ENCODE data around the gene ZBTB38.

Gene ZBTB38

DNA sequence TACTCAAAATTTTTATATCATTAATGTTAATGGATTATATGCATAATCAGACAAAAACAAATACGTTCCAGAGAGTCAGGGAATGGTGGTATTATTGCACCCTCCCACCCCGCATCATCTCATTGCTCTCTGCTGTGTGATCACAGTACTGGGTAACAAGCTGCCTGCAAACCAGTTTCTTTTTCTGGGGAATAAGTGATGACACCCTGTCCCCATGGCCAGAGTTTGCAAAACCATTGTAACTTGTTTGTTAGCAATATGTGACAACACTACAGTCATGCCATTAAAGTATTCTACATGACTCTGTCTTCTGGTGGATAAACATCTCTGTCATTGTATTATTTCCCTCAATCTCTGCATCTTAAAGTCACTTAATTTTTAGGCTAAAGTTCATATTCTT, 39.5 kb downstream of the ZBTB38 start:
- H3K36me3 ChIP-seq: peaks cover 0 to 23% (median 0%) of the 10 kb centered on the region in 11 experiments; a peak in 3 of 22 replicates

DNA sequence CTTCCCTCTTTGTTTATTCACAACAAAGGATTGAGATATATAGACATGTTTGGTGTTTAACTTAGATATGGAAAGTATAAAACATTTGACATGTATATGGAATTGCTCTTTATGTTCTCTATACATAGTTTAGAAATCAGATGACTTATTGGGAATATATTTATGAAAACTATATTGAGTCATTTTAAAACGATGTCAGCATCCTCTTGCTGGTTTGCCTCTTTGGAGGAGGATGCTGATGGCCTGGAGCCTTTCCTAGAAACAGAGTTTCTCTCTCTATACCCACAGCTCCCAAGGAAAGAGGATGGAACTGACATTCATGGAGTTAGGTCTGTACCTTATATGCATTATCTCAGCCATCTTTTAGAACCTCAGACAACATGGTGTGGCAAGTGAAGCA, 40.3 kb downstream of the ZBTB38 start:
- no peaks in the 10 kb centered on the region for H3K4me1 ChIP-seq
- no peak overlapping the region for H3K9ac ChIP-seq
- no peak overlapping the region for H3K27ac ChIP-seq

More for the DNA sequence above, 39.5 kb downstream of the ZBTB38 start:
- Histone ChIP-seq H3K27me3 (peaks cover 16 to 27% (median 20%) of the 10 kb centered on the region in 11 experiments), H3K9ac (no peak overlapping the region), H3K4me1 (peaks cover 0 to 4% (median 2%) of the 10 kb centered on the region in 10 experiments; a peak in 6 of 20 replicates), H4K20me1 (no peaks in the 10 kb centered on the region), H3K4me3 (no peak overlapping the region), H3K27ac (no peak overlapping the region), H3K4me2 (no peak overlapping the region), H3K9me3 (replicated peaks in 1 of 11) (0 out of 22 replicates have a peak, but pooled peaks cover 0 to 5% (median 0%) of the 10 kb centered on the region in 11 experiments)
- no peak for TF ChIP-seq Cebpa-rat (IDR thresholded peaks at IDR 0.05)

DNA sequence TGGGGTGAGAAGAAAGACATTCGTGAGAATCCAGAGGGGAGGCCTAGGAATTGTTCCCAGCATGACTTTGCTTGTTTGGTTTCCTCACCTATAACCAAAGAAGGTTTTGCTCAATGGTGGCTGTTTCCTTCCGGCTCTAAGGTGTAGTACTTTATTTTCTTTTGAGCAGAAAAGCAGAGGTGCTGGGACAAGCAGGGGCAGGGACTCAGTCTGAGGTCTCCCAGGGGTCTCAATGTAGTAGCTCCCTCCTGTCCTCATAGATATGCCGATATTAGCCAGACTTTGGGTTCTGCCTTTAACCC, 41.6 kb downstream of the ZBTB38 start:
- H3K4me3 ChIP-seq: no peak overlapping the region
- H3K27ac ChIP-seq: no peak overlapping the region
- no peak for TF ChIP-seq Cebpa-rat (IDR thresholded peaks at IDR 0.05)
- H3K9ac ChIP-seq: no peak overlapping the region
- no peaks in the 10 kb centered on the region for H3K4me1 ChIP-seq
- no peaks in the 10 kb centered on the region for H4K20me1 ChIP-seq
- H3K9me3 ChIP-seq (replicated peaks in 1 of 11): no peaks in the 10 kb centered on the region
- H3K36me3 ChIP-seq: peaks cover 0 to 23% (median 0%) of the 10 kb centered on the region in 11 experiments; a peak in 3 of 22 replicates
- H3K27me3 ChIP-seq: peaks cover 0 to 7% (median 0%) of the 10 kb centered on the region in 11 experiments; a peak in 5 of 22 replicates
- H3K4me2 ChIP-seq: no peak overlapping the region

More for the DNA sequence above, 40.3 kb downstream of the ZBTB38 start:
- Histone ChIP-seq H3K4me2 (no peak overlapping the region), H3K4me3 (no peak overlapping the region), H3K27me3 (peaks cover 8 to 20% (median 13%) of the 10 kb centered on the region in 11 experiments), H4K20me1 (no peaks in the 10 kb centered on the region), H3K9me3 (replicated peaks in 1 of 11) (0 out of 22 replicates have a peak, but pooled peaks cover 0 to 2% (median 0%) of the 10 kb centered on the region in 11 experiments), H3K36me3 (peaks cover 0 to 24% (median 0%) of the 10 kb centered on the region in 11 experiments; a peak in 3 of 22 replicates)
- no peak for TF ChIP-seq Cebpa-rat (IDR thresholded peaks at IDR 0.05)

DNA sequence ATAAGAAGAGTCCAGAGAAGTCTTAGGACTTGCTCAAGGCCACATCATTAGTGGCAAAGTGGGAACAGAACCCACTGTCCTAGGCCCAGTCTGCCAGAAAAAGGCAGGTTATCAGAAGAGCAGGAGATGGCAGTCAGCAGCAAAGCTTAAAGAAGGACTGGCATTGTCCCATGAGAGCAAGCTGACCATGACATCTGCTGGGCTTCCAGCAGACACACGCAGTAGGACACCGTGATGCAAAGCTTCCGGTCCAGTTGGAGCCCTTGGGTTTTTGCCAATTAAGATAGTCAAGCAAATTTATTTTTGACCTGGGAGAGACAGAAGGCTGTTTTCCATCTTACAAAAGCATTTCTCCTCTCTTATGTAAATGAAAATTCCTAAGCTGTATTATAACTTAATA, 42.1 kb downstream of the ZBTB38 start:
- Histone ChIP-seq H3K27ac (no peak overlapping the region), H3K4me2 (no peak overlapping the region), H3K9ac (no peak overlapping the region), H4K20me1 (no peaks in the 10 kb centered on the region), H3K4me1 (no peaks in the 10 kb centered on the region), H3K4me3 (no peak overlapping the region), H3K36me3 (peaks cover 0 to 21% (median 0%) of the 10 kb centered on the region in 11 experiments; a peak in 3 of 22 replicates), H3K9me3 (replicated peaks in 1 of 11) (no peaks in the 10 kb centered on the region), H3K27me3 (peaks cover 0 to 5% (median 0%) of the 10 kb centered on the region in 11 experiments; a peak in 1 of 22 replicates)
- no peak for TF ChIP-seq Cebpa-rat (IDR thresholded peaks at IDR 0.05)

DNA sequence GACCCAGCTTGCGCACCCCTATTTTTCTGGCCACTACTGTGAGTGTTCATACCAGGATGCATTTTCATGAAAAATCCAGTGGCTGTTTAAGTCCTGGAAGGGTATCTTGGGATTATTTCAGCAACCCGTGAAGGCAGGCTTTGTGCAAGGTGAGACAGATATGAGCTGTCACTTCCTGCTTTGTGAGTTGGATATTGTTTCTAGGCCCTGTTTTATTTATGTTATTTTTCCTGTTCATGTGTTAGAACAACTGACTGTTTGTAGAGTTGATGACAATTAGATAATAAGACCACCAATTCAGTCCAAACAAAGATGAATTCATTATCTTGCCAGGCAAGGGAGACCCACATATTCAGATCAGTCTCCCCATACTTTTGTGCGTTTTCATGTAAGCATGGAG, 42.5 kb downstream of the ZBTB38 start:
- no peak overlapping the region for H3K27ac ChIP-seq
- no peak overlapping the region for H3K4me2 ChIP-seq
- H3K27me3 ChIP-seq: peaks cover 0 to 5% (median 0%) of the 10 kb centered on the region in 11 experiments; a peak in 1 of 22 replicates
- H3K36me3 ChIP-seq: peaks cover 0 to 19% (median 0%) of the 10 kb centered on the region in 11 experiments; a peak in 2 of 22 replicates
- no peak overlapping the region for H3K9ac ChIP-seq
- no peak for TF ChIP-seq Cebpa-rat (IDR thresholded peaks at IDR 0.05)
- H3K4me3 ChIP-seq: no peak overlapping the region
- no peaks in the 10 kb centered on the region for H3K9me3 ChIP-seq (replicated peaks in 1 of 11)
- no peaks in the 10 kb centered on the region for H4K20me1 ChIP-seq
- no peaks in the 10 kb centered on the region for H3K4me1 ChIP-seq

DNA sequence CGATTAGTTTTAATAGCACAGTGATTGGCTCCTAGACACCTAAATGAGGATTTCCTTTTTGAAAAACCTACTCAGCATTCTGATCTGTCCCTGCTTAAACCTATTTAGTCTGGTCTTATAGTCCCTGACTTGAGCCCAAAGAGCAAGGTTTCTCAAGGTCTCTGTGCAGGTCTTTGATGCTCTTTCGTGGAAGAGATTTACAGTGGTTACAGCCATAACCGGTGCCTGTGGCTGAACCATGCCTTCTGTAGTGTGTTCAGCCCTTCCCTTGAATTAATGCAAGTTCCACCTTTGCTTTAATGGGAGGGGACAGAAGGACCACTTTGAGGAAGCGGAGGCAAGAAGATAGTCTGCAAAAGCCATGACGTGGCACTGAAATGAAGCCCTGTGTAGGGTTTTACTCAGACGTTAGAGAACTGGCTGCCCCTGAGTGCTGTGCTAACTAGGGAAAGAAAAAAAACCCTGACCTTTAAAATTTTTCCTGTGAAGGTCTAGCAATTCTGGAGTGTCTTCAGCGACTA, 43.0 kb downstream of the ZBTB38 start:
- H3K4me2 ChIP-seq: no peak overlapping the region
- no peaks in the 10 kb centered on the region for H3K9me3 ChIP-seq (replicated peaks in 1 of 11)
- H3K4me3 ChIP-seq: no peak overlapping the region
- H3K9ac ChIP-seq: no peak overlapping the region
- H3K27ac ChIP-seq: no peak overlapping the region
- H3K36me3 ChIP-seq: peaks cover 0 to 14% (median 0%) of the 10 kb centered on the region in 11 experiments; a peak in 2 of 22 replicates
- H3K4me1 ChIP-seq: no peaks in the 10 kb centered on the region
- H4K20me1 ChIP-seq: no peaks in the 10 kb centered on the region
- TF ChIP-seq Cebpa-rat (IDR thresholded peaks at IDR 0.05): no peak
- peaks cover 0 to 4% (median 0%) of the 10 kb centered on the region in 11 experiments; a peak in 1 of 22 replicates for H3K27me3 ChIP-seq

DNA sequence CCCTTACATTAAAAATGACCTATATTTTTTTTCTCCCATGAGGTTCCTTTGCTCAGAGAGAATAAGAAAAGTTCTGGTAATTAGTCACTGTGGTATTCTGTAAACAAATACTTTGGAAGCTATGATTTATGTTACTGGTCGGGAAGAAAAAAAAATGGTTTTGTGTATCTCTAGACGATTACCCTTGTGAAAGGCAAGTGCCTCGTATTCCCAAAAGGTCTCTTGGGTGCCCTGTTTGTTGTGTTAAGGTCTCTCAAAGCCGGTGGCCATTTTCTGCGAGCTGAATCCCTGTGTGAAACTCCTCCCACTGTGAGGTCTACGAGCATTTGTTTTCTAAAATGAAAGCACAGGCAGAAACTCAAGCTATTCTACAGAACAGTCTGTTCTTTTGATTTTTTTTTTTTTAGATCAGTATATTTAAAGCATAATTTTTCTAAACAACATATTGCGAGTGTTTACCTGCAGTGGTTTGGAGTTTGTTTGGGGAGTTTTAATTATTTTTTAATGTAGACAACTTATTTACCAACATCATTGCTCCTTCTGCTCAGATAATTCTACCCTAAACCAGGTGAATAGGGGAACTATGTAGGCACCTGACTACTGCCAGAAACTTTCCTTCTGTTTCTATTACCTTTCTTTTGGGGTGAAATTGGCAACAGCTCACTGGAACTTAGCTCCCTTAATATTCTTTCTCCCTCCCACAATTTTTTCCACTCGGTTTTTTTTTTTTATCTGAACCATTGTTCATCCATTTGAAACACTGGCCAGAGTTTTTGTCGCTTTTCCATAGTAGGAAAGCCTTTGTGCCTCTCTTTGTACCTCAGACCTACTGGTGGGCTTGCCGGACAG, 44.0 kb downstream of the ZBTB38 start:
- no peaks in the 10 kb centered on the region for H3K4me1 ChIP-seq
- no peak for TF ChIP-seq Cebpa-rat (IDR thresholded peaks at IDR 0.05)
- no peaks in the 10 kb centered on the region for H3K9me3 ChIP-seq (replicated peaks in 1 of 11)
- no peaks in the 10 kb centered on the region for H4K20me1 ChIP-seq
- no peak overlapping the region for H3K27ac ChIP-seq
- no peaks in the 10 kb centered on the region for H3K27me3 ChIP-seq
- peaks cover 0 to 12% (median 0%) of the 10 kb centered on the region in 11 experiments; a peak in 2 of 22 replicates for H3K36me3 ChIP-seq
- H3K4me2 ChIP-seq: peak overlapping the region in 2 of 11 experiments; percentile 14 to 28; a peak in 2 of 22 replicates
- no peak overlapping the region for H3K4me3 ChIP-seq
- no peak overlapping the region for H3K9ac ChIP-seq

DNA sequence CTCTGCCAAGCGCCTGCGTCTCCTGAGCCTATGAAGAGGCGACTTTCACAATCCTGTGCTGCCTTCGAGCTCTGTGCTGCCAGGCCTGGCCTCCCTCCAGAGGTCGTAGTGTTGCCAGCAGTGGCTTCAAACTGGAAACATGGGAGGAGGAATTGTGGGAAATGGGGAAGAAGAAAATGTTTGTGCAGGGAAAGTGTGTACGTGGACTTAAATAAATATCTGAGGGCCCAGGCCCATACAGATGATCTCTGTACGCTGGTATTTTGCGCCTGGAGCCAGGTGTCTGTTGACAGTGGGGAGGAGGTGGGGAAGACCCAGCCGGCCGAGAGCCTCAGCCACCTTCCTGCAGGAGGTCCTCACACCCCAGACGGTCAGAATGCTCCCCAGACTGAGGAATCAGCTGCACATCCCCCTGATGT, 44.6 kb downstream of the ZBTB38 start:
- peaks cover 0 to under 1% (median 0%) of the 10 kb centered on the region in 11 experiments; a peak in 3 of 22 replicates for H3K9me3 ChIP-seq (replicated peaks in 1 of 11)
- no peaks in the 10 kb centered on the region for H3K4me1 ChIP-seq
- H3K36me3 ChIP-seq: peaks cover 0 to 12% (median 0%) of the 10 kb centered on the region in 11 experiments; a peak in 2 of 22 replicates
- H3K4me3 ChIP-seq: no peak overlapping the region
- H3K27me3 ChIP-seq: no peaks in the 10 kb centered on the region
- no peak overlapping the region for H3K4me2 ChIP-seq
- H4K20me1 ChIP-seq: no peaks in the 10 kb centered on the region
- TF ChIP-seq Cebpa-rat (IDR thresholded peaks at IDR 0.05): no peak
- H3K27ac ChIP-seq: no peak overlapping the region
- no peak overlapping the region for H3K9ac ChIP-seq

DNA sequence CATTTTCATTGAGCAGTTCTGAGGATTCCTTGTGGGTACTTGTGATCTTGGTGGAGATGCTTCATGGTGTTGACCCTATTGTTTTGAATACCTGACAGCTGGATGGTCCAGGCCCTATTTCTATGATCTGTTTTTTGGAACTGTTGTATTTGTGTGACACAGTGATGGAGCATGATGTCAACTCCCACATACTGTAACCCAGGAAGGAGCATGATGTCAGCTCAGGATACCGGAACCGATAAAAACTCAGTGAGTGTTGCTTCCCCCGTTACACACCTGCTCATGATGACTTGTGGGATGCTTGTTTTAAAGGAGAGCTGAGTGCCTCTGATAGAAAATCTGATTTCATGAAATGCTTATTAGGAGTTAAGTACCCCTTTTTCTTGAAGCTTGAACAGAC, 45.1 kb downstream of the ZBTB38 start:
- no peak overlapping the region for H3K4me3 ChIP-seq
- H3K27ac ChIP-seq: no peak overlapping the region
- H3K4me1 ChIP-seq: no peaks in the 10 kb centered on the region
- H3K4me2 ChIP-seq: no peak overlapping the region
- no peaks in the 10 kb centered on the region for H4K20me1 ChIP-seq
- TF ChIP-seq Cebpa-rat (IDR thresholded peaks at IDR 0.05): no peak
- peaks cover 0 to 14% (median 0%) of the 10 kb centered on the region in 11 experiments; a peak in 2 of 22 replicates for H3K36me3 ChIP-seq
- no peaks in the 10 kb centered on the region for H3K27me3 ChIP-seq
- peaks cover 0 to 5% (median 0%) of the 10 kb centered on the region in 11 experiments; a peak in 6 of 22 replicates for H3K9me3 ChIP-seq (replicated peaks in 1 of 11)
- no peak overlapping the region for H3K9ac ChIP-seq
